K562 (cell line): ENCODE data around the gene C1QTNF9B. TPM values are rescaled to one million over a fixed set of nuclear protein-coding genes. Genes with fewer than 3 reads are reported as not detected.

Source experiments
- ATAC-seq: fragments of 200-7000 bp; cut with Tn5 transposase; 3 replicates; pipeline ENCODE4 v1.9.1; 2020; ENCODE audit warnings: moderate library complexity
- BruUV-seq: library from RNA; stranded (reverse); fragments of 400-500 nt; replicated peaks from 2 replicates; lab custom pipeline; 2021; lab: Mats Ljungman, UMichigan
- CTCF ChIA-PET: fragments of 300-600 bp; formaldehyde crosslinking; extraction: SDS; loops from one replicate; lab custom pipeline; 2021; ENCODE audit warnings: low intra/inter-chr PET ratio; lab: Yijun Ruan, JAX
- POLR2A ChIA-PET: fragments of 300-600, 350-650 bp; sonication (Branson Sonifier 250); formaldehyde crosslinking; extraction: SDS; loops from one replicate; lab custom pipeline; 2021; ENCODE audit warnings: antibody characterized with exemption, inconsistent platforms; lab: Yijun Ruan, JAX
- DNase-seq, 4 experiments: peaks; one replicate each; pipeline versions ENCODE4 v3.0.0 to v3.0.0-alpha.2; 2011 to 2018; ENCODE audit warnings: low spot score in 3 of 4, mixed read lengths in 3 of 4; ENCODE audit errors: extremely low read depth in 1 of 4
- FAIRE-seq: peaks from 2 replicates; lab custom pipeline; 2011; peaks lifted over from hg19 to GRCh38; lab: Jason Lieb, UNC
- H2AFZ ChIP-seq: 2 replicates; pipeline ENCODE4 v1.6.0; 2011; ENCODE audit warnings: low read depth, low read length, control low read depth, inconsistent platforms
- H3K27ac ChIP-seq: fragments of 200-600 bp; 3 replicates; pipeline ENCODE4 v1.8.0; 2011; ENCODE audit warnings: low read depth, mild to moderate bottlenecking, control low read depth, inconsistent platforms, low read length, moderate library complexity, mixed read lengths; ENCODE audit errors: extremely low read depth
- H3K27me3 ChIP-seq, 2 experiments: fragments of 300-600 bp in 1 of 2; 2 replicates in 1 of 2; 3 replicates in 1 of 2; pipeline versions ENCODE4 v1.6.0 to v1.8.0; 2011; ENCODE audit warnings: inconsistent platforms in 2 of 2, low read length in 2 of 2, mild to moderate bottlenecking in 1 of 2, mixed read lengths in 1 of 2, moderate library complexity in 1 of 2; ENCODE audit not compliant: control insufficient read depth in 2 of 2, insufficient read depth in 2 of 2
- H3K36me3 ChIP-seq: fragments of 300-600 bp; 3 replicates; pipeline ENCODE4 v1.8.0; 2011; ENCODE audit warnings: mild to moderate bottlenecking, low read length, inconsistent platforms; ENCODE audit not compliant: control insufficient read depth, insufficient read depth
- H3K4me1 ChIP-seq, 2 experiments: fragments of 200-600 bp in 1 of 2; replicated peaks in 1 of 2; 2 replicates in 1 of 2; 3 replicates in 1 of 2; pipeline versions ENCODE4 v1.5.1 to v1.8.0; 2011; ENCODE audit warnings: inconsistent platforms in 2 of 2, low read length in 2 of 2, mild to moderate bottlenecking in 1 of 2, mixed read lengths in 1 of 2, moderate library complexity in 1 of 2; ENCODE audit not compliant: control insufficient read depth in 2 of 2, insufficient read depth in 2 of 2
- H3K4me2 ChIP-seq: 2 replicates; pipeline ENCODE4 v1.6.1; 2011; ENCODE audit warnings: low read length, control low read depth, inconsistent platforms, mixed read lengths; ENCODE audit not compliant: insufficient read depth
- H3K4me3 ChIP-seq: fragments of 200-600 bp; sonication (generic), shearing (Covaris generic); 2 replicates; pipeline ENCODE4 v1.5.1; 2016; ENCODE audit warnings: control low read depth, inconsistent platforms
- H3K79me2 ChIP-seq: fragments of 200-600 bp; 3 replicates; pipeline ENCODE4 v1.8.0; 2011; ENCODE audit warnings: low read length, inconsistent platforms; ENCODE audit not compliant: control insufficient read depth, insufficient read depth
- H3K9ac ChIP-seq, 2 experiments: 2 replicates each; pipeline versions ENCODE4 v1.6.0 to v1.6.1; 2011; ENCODE audit warnings: low read depth in 2 of 2, low read length in 2 of 2, control low read depth in 1 of 2, inconsistent platforms in 1 of 2, mild to moderate bottlenecking in 1 of 2, mixed read lengths in 1 of 2; ENCODE audit not compliant: insufficient read depth in 1 of 2
- H3K9me1 ChIP-seq: one replicate; pipeline ENCODE4 v1.6.0; 2011; ENCODE audit warnings: inconsistent platforms, mild to moderate bottlenecking, low read length, moderate library complexity; ENCODE audit not compliant: control insufficient read depth, insufficient read depth
- H3K9me3 ChIP-seq: replicated peaks from 2 replicates; pipeline ENCODE4 v1.5.1; 2011; ENCODE audit warnings: low read depth, low read length, inconsistent platforms; ENCODE audit not compliant: control insufficient read depth, insufficient read depth
- H4K20me1 ChIP-seq: replicated peaks from 2 replicates; pipeline ENCODE4 v1.6.1; 2011; ENCODE audit warnings: low read length, inconsistent platforms, mixed read lengths; ENCODE audit not compliant: control insufficient read depth, insufficient read depth
- FOXO4 ChIP-seq: fragments of 450-650 bp; formaldehyde crosslinking; IDR thresholded peaks from 2 replicates; pipeline ENCODE4 v1.4.0; 2020; ENCODE audit warnings: mild to moderate bottlenecking, moderate library complexity
- HNRNPK ChIP-seq: fragments of 200-400 bp; formaldehyde crosslinking; IDR thresholded peaks from one replicate; pipeline ENCODE4 v1.6.1; 2018; ENCODE audit warnings: mild to moderate bottlenecking, low read depth, low read length; ENCODE audit not compliant: poor library complexity, severe bottlenecking
- JUN ChIP-seq, 2 experiments: sonication (generic) in 1 of 2; formaldehyde crosslinking in 1 of 2; IDR thresholded peaks; 2 replicates each; pipeline versions ENCODE4 v1.6.1 to v1.8.0; 2012 to 2022; ENCODE audit warnings: borderline replicate concordance in 2 of 2, mild to moderate bottlenecking in 2 of 2, improper control_type of control experiment in 1 of 2, low read depth in 1 of 2, low read length in 1 of 2, missing genetic modification reagents in 1 of 2
- NCOR1 ChIP-seq: fragments of 450-650 bp; IDR thresholded peaks from 2 replicates; pipeline ENCODE4 v1.6.1; 2016; ENCODE audit warnings: mild to moderate bottlenecking, moderate library complexity
- PCBP2 ChIP-seq: fragments of 200-400 bp; formaldehyde crosslinking; IDR thresholded peaks from 2 replicates; pipeline ENCODE4 v1.6.1; 2018; ENCODE audit warnings: low read length, low read depth, mild to moderate bottlenecking, moderate library complexity; ENCODE audit not compliant: poor library complexity, severe bottlenecking
- PHTF2 ChIP-seq: fragments of 250-450 bp; sonication (Bioruptor Pico); IDR thresholded peaks from 2 replicates; pipeline ENCODE4 v1.5.0; 2021; ENCODE audit warnings: mild to moderate bottlenecking
- ZNF197 ChIP-seq: fragments of 200-800 bp; sonication (Bioruptor generic); IDR thresholded peaks from 2 replicates; pipeline ENCODE4 v1.6.1; 2016; ENCODE audit warnings: low read depth, missing genetic modification characterization, missing compliant biosample characterization
- WGBS: fragments of 100-300 bp; shearing (Covaris generic); methylation state at CpG from one replicate; pipeline ENCODE4 v1.1.6; 2016; ENCODE audit warnings: low coverage, mixed read lengths; ENCODE audit not compliant: insufficient coverage; ENCODE audit errors: missing lambda C conversion rate; 5-methylcytosine and 5-hydroxymethylcytosine counted together
- in situ Hi-C: fragments of 300-500 bp; cut with MboI; formaldehyde crosslinking; loops from 4 replicates; pipeline ENCODE4 v1.15.0; 2018; ENCODE audit warnings: inconsistent platforms, mixed read lengths
- intact Hi-C: fragments of 100-400 bp; cut with micrococcal nuclease; formaldehyde crosslinking; loops from 2 replicates; pipeline ENCODE4 v1.14.2; 2022
- polyA plus RNA-seq, 8 experiments: library from polyadenylated mRNA; depleted of rRNA in 4 of 8; stranded (reverse) in 5 of 8; unstranded in 3 of 8; fragments of >200 nt; fragmentation: Nextera tagmentation in 2 of 8; fragmentation: Illumina TruSeq in 1 of 8; extraction: Ambion mirVana in 2 of 8; extraction: Trizol in 1 of 8; gene quantifications; 2 replicates each; pipeline versions ENCODE4 v1.2.1 to v1.2.3, GENCODE V29; 2011 to 2014; ENCODE audit warnings: inconsistent platforms in 1 of 8, missing spikeins in 1 of 8
- total RNA-seq, 7 experiments: library from RNA; depleted of rRNA in 6 of 7; stranded (reverse); fragments of >200 nt in 6 of 7; fragmentation: Illumina TruSeq in 2 of 7; extraction: Trizol in 2 of 7; gene quantifications; 2 replicates each; pipeline versions ENCODE4 v1.2.1 to v1.2.3, GENCODE V29; 2011 to 2021; ENCODE audit warnings: low replicate concordance in 1 of 7
- TF ChIP-seq, protein P1 (sequence below): fragments of 250-450 bp; sonication (Bioruptor Pico); IDR thresholded peaks from 2 replicates; pipeline ENCODE4 v1.8.0; 2021; ENCODE audit warnings: moderate library complexity, mild to moderate bottlenecking, inconsistent platforms

Gene C1QTNF9B
- total and polyA plus RNA-seq, 9 of the 15 experiments (the other 6 are each of a cell fraction or from before 2014, with no cell fraction given), result 0.14 to 0.94 (median 0.35) TPM; not detected in 3

DNA sequence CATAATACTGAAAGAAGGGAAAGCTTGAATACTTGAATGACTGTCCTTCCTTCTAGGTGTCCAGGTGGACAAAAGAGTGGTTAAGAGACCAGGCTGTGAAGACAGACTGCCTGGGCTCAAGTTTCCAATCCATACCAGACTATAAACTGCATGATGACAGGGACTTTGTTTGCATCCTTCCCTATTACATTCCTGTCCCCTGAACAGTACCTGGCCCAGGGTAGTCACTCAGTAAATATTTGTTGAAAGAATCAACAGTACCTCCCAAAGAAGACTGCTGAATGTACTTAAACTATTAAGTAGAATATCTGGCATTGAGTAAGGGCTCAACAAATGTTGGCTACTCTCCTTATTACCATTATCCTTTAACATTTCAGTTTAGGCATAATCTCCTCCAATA is 37.8 kb downstream of the C1QTNF9B start (continued):
- TF ChIP-seq, protein P1, sequence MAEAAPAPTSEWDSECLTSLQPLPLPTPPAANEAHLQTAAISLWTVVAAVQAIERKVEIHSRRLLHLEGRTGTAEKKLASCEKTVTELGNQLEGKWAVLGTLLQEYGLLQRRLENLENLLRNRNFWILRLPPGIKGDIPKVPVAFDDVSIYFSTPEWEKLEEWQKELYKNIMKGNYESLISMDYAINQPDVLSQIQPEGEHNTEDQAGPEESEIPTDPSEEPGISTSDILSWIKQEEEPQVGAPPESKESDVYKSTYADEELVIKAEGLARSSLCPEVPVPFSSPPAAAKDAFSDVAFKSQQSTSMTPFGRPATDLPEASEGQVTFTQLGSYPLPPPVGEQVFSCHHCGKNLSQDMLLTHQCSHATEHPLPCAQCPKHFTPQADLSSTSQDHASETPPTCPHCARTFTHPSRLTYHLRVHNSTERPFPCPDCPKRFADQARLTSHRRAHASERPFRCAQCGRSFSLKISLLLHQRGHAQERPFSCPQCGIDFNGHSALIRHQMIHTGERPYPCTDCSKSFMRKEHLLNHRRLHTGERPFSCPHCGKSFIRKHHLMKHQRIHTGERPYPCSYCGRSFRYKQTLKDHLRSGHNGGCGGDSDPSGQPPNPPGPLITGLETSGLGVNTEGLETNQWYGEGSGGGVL (CRISPR knock-in tag), result no peak
- TF ChIP-seq PHTF2 (no peak), PCBP2 (no peak), JUN (IDR thresholded peaks at IDR 0.05; ENCODE audit: borderline replicate concordance, low read depth, low read length) (no peak), JUN (CRISPR knock-in tag; IDR thresholded peaks at IDR 0.05; ENCODE audit: borderline replicate concordance) (no peak)

DNA sequence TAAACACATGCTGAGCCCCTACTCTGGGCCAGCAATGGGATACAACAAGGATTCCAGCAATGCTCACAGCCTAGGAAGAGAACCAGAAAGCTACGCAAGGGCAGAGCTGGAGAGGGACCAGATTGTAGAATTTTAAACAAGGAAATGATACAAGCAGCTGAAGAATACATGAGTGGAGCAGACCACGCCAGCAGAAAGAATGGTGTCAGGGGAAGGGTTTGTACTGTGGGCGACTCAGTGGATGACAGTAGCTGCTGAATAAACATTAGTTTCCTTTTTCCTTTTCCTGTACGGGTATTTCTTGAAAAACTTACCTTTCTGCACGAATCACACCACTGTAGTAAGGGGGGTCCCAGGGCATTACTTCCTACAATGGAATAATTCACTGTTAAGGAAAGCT is 38.8 kb downstream of the C1QTNF9B start:
- H3K9ac ChIP-seq, result no peak overlapping the region
- H3K4me1 ChIP-seq, result peaks cover 0 to 4% of the 10 kb centered on the region in 2 experiments; a peak in 2 of 5 replicates
- WGBS, result 80% methylated on average over 5 of the region's 5 CpGs
- ChIA-PET POLR2A (interaction anchor here (0.6 kb wide), 1 partner anchor 16 kb away, joined by 3 read pairs; no protein-coding TSS in a partner anchor), CTCF (no interaction called here)
- H2AFZ ChIP-seq, result no peak overlapping the region
- no peaks in the 10 kb centered on the region for H4K20me1 ChIP-seq
- ATAC-seq, result no peak
- no peak overlapping the region for H3K4me2 ChIP-seq
- H3K27ac ChIP-seq, result no peak overlapping the region
- no peak for DNase-seq
- H3K36me3 ChIP-seq, result peaks cover 12% of the 10 kb centered on the region; the same call in 2 of the 3 replicates
- H3K27me3 ChIP-seq, result no peaks in the 10 kb centered on the region
- in situ Hi-C loops, result no loop called here
- intact Hi-C loops, result no loop called here
- H3K9me3 ChIP-seq, result no peaks in the 10 kb centered on the region
- H3K4me3 ChIP-seq, result no peak overlapping the region
- no peaks in the 10 kb centered on the region for H3K9me1 ChIP-seq
- BruUV-seq, result no TSS peak
- no peaks in the 10 kb centered on the region for H3K79me2 ChIP-seq
- no peak for FAIRE-seq
- TF ChIP-seq ZNF197, result no peak
- TF ChIP-seq FOXO4 (CRISPR knock-in tag), result no peak
- no peak for TF ChIP-seq HNRNPK
- no peak for TF ChIP-seq NCOR1
